Thyroid gland (tissue), 4 donors: ENCODE data around the gene NUP62.

ENCODE experiments used
- POLR2A ChIP-seq, 2 donors: fragments of 450-650 bp; IDR thresholded peaks; one replicate each; pipeline ENCODE4 v1.6.1; 2017; ENCODE audit warnings: antibody characterized with exemption in 2 of 2, mild to moderate bottlenecking in 2 of 2, moderate library complexity in 1 of 2
- TF ChIP-seq, protein P1 (sequence below), 6 experiments: fragments of 200-600 bp in 3 of 6; fragments of 450-650 bp in 3 of 6; sonication (generic) in 3 of 6; IDR thresholded peaks; one replicate each; pipeline ENCODE4 v1.5.1; 2016 to 2019; ENCODE audit warnings: antibody characterized with exemption in 6 of 6, mild to moderate bottlenecking in 2 of 6, inconsistent platforms in 1 of 6, moderate library complexity in 1 of 6

DNA sequence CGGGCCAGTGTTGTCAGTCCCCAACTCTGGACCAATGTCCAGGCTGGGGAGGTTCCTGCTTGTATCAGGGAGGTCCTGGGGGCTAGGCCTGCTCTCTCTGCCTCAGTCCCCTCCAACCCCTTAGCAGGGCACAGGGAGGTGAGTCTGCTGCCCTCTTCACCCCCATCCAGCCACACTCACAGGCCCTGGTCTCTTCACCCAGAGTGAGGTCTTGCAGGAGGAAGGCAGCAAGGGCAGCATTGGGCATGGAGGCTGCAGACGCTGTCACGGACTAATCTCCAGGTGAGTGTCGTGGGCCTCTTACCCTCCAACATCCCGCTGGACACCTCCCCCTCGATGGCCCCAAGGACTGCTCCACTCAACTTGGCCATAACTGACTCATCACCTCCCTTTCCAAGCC lies 43.5 kb upstream of the NUP62 start:
- TF ChIP-seq, protein P1, sequence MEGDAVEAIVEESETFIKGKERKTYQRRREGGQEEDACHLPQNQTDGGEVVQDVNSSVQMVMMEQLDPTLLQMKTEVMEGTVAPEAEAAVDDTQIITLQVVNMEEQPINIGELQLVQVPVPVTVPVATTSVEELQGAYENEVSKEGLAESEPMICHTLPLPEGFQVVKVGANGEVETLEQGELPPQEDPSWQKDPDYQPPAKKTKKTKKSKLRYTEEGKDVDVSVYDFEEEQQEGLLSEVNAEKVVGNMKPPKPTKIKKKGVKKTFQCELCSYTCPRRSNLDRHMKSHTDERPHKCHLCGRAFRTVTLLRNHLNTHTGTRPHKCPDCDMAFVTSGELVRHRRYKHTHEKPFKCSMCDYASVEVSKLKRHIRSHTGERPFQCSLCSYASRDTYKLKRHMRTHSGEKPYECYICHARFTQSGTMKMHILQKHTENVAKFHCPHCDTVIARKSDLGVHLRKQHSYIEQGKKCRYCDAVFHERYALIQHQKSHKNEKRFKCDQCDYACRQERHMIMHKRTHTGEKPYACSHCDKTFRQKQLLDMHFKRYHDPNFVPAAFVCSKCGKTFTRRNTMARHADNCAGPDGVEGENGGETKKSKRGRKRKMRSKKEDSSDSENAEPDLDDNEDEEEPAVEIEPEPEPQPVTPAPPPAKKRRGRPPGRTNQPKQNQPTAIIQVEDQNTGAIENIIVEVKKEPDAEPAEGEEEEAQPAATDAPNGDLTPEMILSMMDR (IDR thresholded peaks at IDR 0.05), result no peak
- TF ChIP-seq POLR2A (IDR thresholded peaks at IDR 0.05), result no peak
